ENCODE data around the gene ANKHD1.
A peak's percentile ranks its signal among the peaks of the same experiment; 100 is the strongest.

The ANKHD1 gene

GRCh38 chr5:140570488-140570887 is 168.9 kb downstream of the ANKHD1 start:
- Histone ChIP-seq H3K23ac (ENCODE audit: low read depth, low read length, poor library complexity) (no peak overlapping the region), H2BK12ac (ENCODE audit: low read length) (no peak overlapping the region), H3K36me3 (replicated peaks in 1 of 2; ENCODE audit: control insufficient read depth in 2 of 2, insufficient read depth in 2 of 2, low read length in 2 of 2) (peaks cover 19 to 31% of the 10 kb centered on the region in 2 donors), H3K27me3 (ENCODE audit: control insufficient read depth in 3 of 3, insufficient read depth in 3 of 3, low read depth in 1 of 3, low read length in 3 of 3) (no peaks in the 10 kb centered on the region), H3K4me2 (ENCODE audit: insufficient read depth, low read length, poor library complexity, severe bottlenecking) (no peak overlapping the region), H3K4me1 (ENCODE audit: control insufficient read depth in 2 of 2, insufficient read depth in 1 of 2, low read depth in 1 of 2, low read length in 2 of 2) (peaks cover 0 to 3% of the 10 kb centered on the region in 2 donors), H3K27ac (replicated peaks; ENCODE audit: low read length) (no peak overlapping the region), H3K9ac (ENCODE audit: low read depth, low read length, poor library complexity) (no peak overlapping the region), H3K9me3 (replicated peaks in 1 of 2; ENCODE audit: control insufficient read depth in 2 of 2, insufficient read depth in 1 of 2, low read depth in 1 of 2, low read length in 2 of 2) (no peaks in the 10 kb centered on the region), H3K4ac (ENCODE audit: low read length) (no peak overlapping the region), H3K14ac (ENCODE audit: low read length) (no peak overlapping the region), H2BK15ac (ENCODE audit: low read length) (no peak overlapping the region), H4K8ac (ENCODE audit: low read depth, low read length) (no peak overlapping the region), H3K18ac (ENCODE audit: low read length) (no peak overlapping the region), H3K4me3 (ENCODE audit: low read length in 2 of 2) (no peak overlapping the region), H2BK120ac (ENCODE audit: low read depth, low read length) (no peak overlapping the region), H4K91ac (ENCODE audit: low read depth, low read length, poor library complexity) (no peak overlapping the region), H2BK5ac (ENCODE audit: low read length) (no peak overlapping the region), H2AK5ac (ENCODE audit: low read depth, low read length) (no peak overlapping the region), H3K79me1 (ENCODE audit: low read depth, low read length) (peaks cover 1% of the 10 kb centered on the region), H2AFZ (ENCODE audit: low read length) (no peak overlapping the region)
- no peak for DNase-seq (ENCODE audit: low spot score)
- WGBS, 2 donors (ENCODE audit: extremely low coverage in 2 of 2, insufficient read length in 2 of 2, insufficient replicate concordance in 1 of 2) = no CpG with 5 or more reads among the region's 1 CpG

DNA sequence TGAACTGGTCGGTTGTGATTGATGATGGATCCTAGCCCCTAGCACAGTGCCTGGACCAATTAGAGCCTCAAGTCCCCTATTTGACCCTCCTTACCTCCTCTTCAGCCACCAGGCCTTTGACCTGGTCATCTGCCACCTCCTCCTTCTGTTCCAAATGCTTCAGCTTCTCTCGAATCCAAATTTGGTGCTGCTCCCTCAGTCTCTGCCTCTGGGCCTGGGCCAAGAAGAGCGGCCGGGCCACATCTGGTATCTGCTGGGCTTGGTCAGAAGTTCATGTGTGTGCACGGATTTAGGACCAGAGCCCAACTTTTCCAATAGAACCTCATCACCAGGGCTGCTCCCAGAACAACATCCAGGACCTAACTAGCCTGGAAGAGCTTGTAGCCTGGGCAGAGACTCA is 169.5 kb downstream of the ANKHD1 start:
- no peaks in the 10 kb centered on the region for H3K4me1 ChIP-seq (ENCODE audit: control insufficient read depth in 2 of 2, insufficient read depth in 1 of 2, low read depth in 1 of 2, low read length in 2 of 2)
- H3K14ac ChIP-seq (ENCODE audit: low read length) = no peak overlapping the region
- no peaks in the 10 kb centered on the region for H3K9me3 ChIP-seq (replicated peaks in 1 of 2; ENCODE audit: control insufficient read depth in 2 of 2, insufficient read depth in 1 of 2, low read depth in 1 of 2, low read length in 2 of 2)
- H3K27me3 ChIP-seq (ENCODE audit: control insufficient read depth in 3 of 3, insufficient read depth in 3 of 3, low read depth in 1 of 3, low read length in 3 of 3) = no peaks in the 10 kb centered on the region
- no peak overlapping the region for H3K23ac ChIP-seq (ENCODE audit: low read depth, low read length, poor library complexity)
- no peak overlapping the region for H2BK12ac ChIP-seq (ENCODE audit: low read length)
- H3K18ac ChIP-seq (ENCODE audit: low read length) = no peak overlapping the region
- H4K8ac ChIP-seq (ENCODE audit: low read depth, low read length) = no peak overlapping the region
- H2BK15ac ChIP-seq (ENCODE audit: low read length) = no peak overlapping the region
- no peak overlapping the region for H3K9ac ChIP-seq (ENCODE audit: low read depth, low read length, poor library complexity)
- WGBS, 2 donors (ENCODE audit: extremely low coverage in 2 of 2, insufficient read length in 2 of 2, insufficient replicate concordance in 1 of 2) = no CpG with 5 or more reads among the region's 5 CpGs
- no peak overlapping the region for H3K4me2 ChIP-seq (ENCODE audit: insufficient read depth, low read length, poor library complexity, severe bottlenecking)
- no peak overlapping the region for H3K4me3 ChIP-seq (ENCODE audit: low read length in 2 of 2)
- H2BK120ac ChIP-seq (ENCODE audit: low read depth, low read length) = no peak overlapping the region
- H3K36me3 ChIP-seq (replicated peaks in 1 of 2; ENCODE audit: control insufficient read depth in 2 of 2, insufficient read depth in 2 of 2, low read length in 2 of 2) = peaks cover 19 to 25% of the 10 kb centered on the region in 2 donors
- DNase-seq (ENCODE audit: low spot score) = no peak
- no peak overlapping the region for H3K4ac ChIP-seq (ENCODE audit: low read length)
- H4K91ac ChIP-seq (ENCODE audit: low read depth, low read length, poor library complexity) = no peak overlapping the region
- peaks cover under 1% of the 10 kb centered on the region for H3K79me1 ChIP-seq (ENCODE audit: low read depth, low read length)
- no peak overlapping the region for H2AFZ ChIP-seq (ENCODE audit: low read length)
- no peak overlapping the region for H2BK5ac ChIP-seq (ENCODE audit: low read length)
- no peak overlapping the region for H2AK5ac ChIP-seq (ENCODE audit: low read depth, low read length)
- no peak overlapping the region for H3K27ac ChIP-seq (replicated peaks; ENCODE audit: low read length)

DNA sequence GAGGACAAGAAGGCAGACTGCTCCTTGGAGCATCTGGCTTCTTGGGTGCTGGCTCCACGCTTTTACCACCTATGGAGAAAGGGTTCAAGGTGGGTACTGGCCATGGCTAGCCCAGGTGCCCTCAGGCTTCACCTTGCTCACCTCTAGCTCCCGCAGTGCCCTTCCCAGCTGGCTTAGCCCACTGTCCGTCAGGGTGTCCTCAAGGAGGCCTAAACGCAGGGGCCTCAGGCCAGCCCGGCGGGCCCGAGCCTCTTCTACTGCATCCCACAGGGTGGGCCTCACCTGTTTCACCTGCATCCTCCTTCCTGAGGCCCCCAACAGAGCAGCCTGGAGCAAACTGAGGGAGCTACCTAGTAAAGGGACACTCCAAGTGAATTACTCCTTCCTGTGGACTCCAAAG is 172.1 kb downstream of the ANKHD1 start:
- no CpG with 5 or more reads among the region's 7 CpGs for WGBS, 2 donors (ENCODE audit: extremely low coverage in 2 of 2, insufficient read length in 2 of 2, insufficient replicate concordance in 1 of 2)
- H3K4me3 ChIP-seq (ENCODE audit: low read length in 2 of 2) = no peak overlapping the region
- no peak overlapping the region for H3K9ac ChIP-seq (ENCODE audit: low read depth, low read length, poor library complexity)
- H2AFZ ChIP-seq (ENCODE audit: low read length) = no peak overlapping the region
- no peaks in the 10 kb centered on the region for H3K9me3 ChIP-seq (replicated peaks in 1 of 2; ENCODE audit: control insufficient read depth in 2 of 2, insufficient read depth in 1 of 2, low read depth in 1 of 2, low read length in 2 of 2)
- no peak overlapping the region for H3K14ac ChIP-seq (ENCODE audit: low read length)
- no peaks in the 10 kb centered on the region for H3K36me3 ChIP-seq (replicated peaks in 1 of 2; ENCODE audit: control insufficient read depth in 2 of 2, insufficient read depth in 2 of 2, low read length in 2 of 2)
- no peak overlapping the region for H2AK5ac ChIP-seq (ENCODE audit: low read depth, low read length)
- H3K18ac ChIP-seq (ENCODE audit: low read length) = no peak overlapping the region
- no peak overlapping the region for H4K91ac ChIP-seq (ENCODE audit: low read depth, low read length, poor library complexity)
- no peak overlapping the region for H2BK5ac ChIP-seq (ENCODE audit: low read length)
- no peaks in the 10 kb centered on the region for H3K4me1 ChIP-seq (ENCODE audit: control insufficient read depth in 2 of 2, insufficient read depth in 1 of 2, low read depth in 1 of 2, low read length in 2 of 2)
- no peak overlapping the region for H4K8ac ChIP-seq (ENCODE audit: low read depth, low read length)
- peak overlapping the region; percentile 37 for H3K23ac ChIP-seq (ENCODE audit: low read depth, low read length, poor library complexity)
- DNase-seq (ENCODE audit: low spot score) = no peak
- no peaks in the 10 kb centered on the region for H3K79me1 ChIP-seq (ENCODE audit: low read depth, low read length)
- no peak overlapping the region for H2BK12ac ChIP-seq (ENCODE audit: low read length)
- H3K27ac ChIP-seq (replicated peaks; ENCODE audit: low read length) = no peak overlapping the region
- no peaks in the 10 kb centered on the region for H3K27me3 ChIP-seq (ENCODE audit: control insufficient read depth in 3 of 3, insufficient read depth in 3 of 3, low read depth in 1 of 3, low read length in 3 of 3)
- H3K4ac ChIP-seq (ENCODE audit: low read length) = no peak overlapping the region
- no peak overlapping the region for H3K4me2 ChIP-seq (ENCODE audit: insufficient read depth, low read length, poor library complexity, severe bottlenecking)
- H2BK120ac ChIP-seq (ENCODE audit: low read depth, low read length) = no peak overlapping the region
- H2BK15ac ChIP-seq (ENCODE audit: low read length) = no peak overlapping the region

DNA sequence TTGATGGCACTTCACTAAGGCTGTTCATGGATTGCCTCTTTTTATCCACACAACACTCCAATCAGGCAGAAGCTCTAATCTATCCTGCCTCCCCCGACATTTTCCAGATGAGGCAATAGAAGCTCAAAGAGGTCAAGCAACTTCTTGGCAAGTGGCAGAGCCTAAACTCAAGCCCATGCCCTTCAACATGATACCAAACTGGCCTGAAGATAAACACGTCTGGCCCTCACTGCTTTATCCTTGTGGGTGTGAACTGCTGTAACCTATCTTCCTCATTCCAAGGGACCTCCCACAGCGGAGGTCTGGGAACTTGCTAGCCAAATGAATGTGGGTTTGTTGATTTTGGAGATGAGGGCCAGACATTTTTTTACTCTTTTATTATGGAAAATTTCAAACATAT is 172.5 kb downstream of the ANKHD1 start:
- Histone ChIP-seq H2BK5ac (ENCODE audit: low read length) (no peak overlapping the region), H3K27ac (replicated peaks; ENCODE audit: low read length) (no peak overlapping the region), H3K18ac (ENCODE audit: low read length) (no peak overlapping the region), H3K4me3 (ENCODE audit: low read length in 2 of 2) (no peak overlapping the region), H3K4me2 (ENCODE audit: insufficient read depth, low read length, poor library complexity, severe bottlenecking) (no peak overlapping the region), H2AK5ac (ENCODE audit: low read depth, low read length) (no peak overlapping the region), H3K79me1 (ENCODE audit: low read depth, low read length) (no peaks in the 10 kb centered on the region), H3K27me3 (ENCODE audit: control insufficient read depth in 3 of 3, insufficient read depth in 3 of 3, low read depth in 1 of 3, low read length in 3 of 3) (no peaks in the 10 kb centered on the region), H4K8ac (ENCODE audit: low read depth, low read length) (no peak overlapping the region), H3K14ac (ENCODE audit: low read length) (no peak overlapping the region), H3K4ac (ENCODE audit: low read length) (no peak overlapping the region), H2BK12ac (ENCODE audit: low read length) (no peak overlapping the region), H2BK120ac (ENCODE audit: low read depth, low read length) (no peak overlapping the region), H4K91ac (ENCODE audit: low read depth, low read length, poor library complexity) (no peak overlapping the region), H2AFZ (ENCODE audit: low read length) (no peak overlapping the region), H3K9ac (ENCODE audit: low read depth, low read length, poor library complexity) (no peak overlapping the region), H3K36me3 (replicated peaks in 1 of 2; ENCODE audit: control insufficient read depth in 2 of 2, insufficient read depth in 2 of 2, low read length in 2 of 2) (no peaks in the 10 kb centered on the region), H3K23ac (ENCODE audit: low read depth, low read length, poor library complexity) (no peak overlapping the region), H2BK15ac (ENCODE audit: low read length) (no peak overlapping the region), H3K4me1 (ENCODE audit: control insufficient read depth in 2 of 2, insufficient read depth in 1 of 2, low read depth in 1 of 2, low read length in 2 of 2) (no peaks in the 10 kb centered on the region), H3K9me3 (replicated peaks in 1 of 2; ENCODE audit: control insufficient read depth in 2 of 2, insufficient read depth in 1 of 2, low read depth in 1 of 2, low read length in 2 of 2) (no peaks in the 10 kb centered on the region)
- WGBS, 2 donors (ENCODE audit: extremely low coverage in 2 of 2, insufficient read length in 2 of 2, insufficient replicate concordance in 1 of 2) = no CpG with 5 or more reads among the region's 3 CpGs
- DNase-seq (ENCODE audit: low spot score) = no peak
